ENCODE results near the gene CIBAR2.
"Not testable (repeated sequence)": the region's sequence is repeated elsewhere in the genome, so short reads cannot be mapped to it uniquely, and the experiment has no call there.

CIBAR2 gene

GRCh38 chr16:85068746-85069145 is 43.5 kb downstream of the CIBAR2 start:
- no peak for DNase-seq (ENCODE audit: low read depth, low spot score)

GRCh38 chr16:85067426-85067825 is 44.8 kb downstream of the CIBAR2 start:
- H3K27ac ChIP-seq = no peak overlapping the region
- no peak for DNase-seq (ENCODE audit: low read depth, low spot score)

More at GRCh38 chr16:85068746-85069145, 43.5 kb downstream of the CIBAR2 start:
- no peak overlapping the region for H3K27ac ChIP-seq

DNA sequence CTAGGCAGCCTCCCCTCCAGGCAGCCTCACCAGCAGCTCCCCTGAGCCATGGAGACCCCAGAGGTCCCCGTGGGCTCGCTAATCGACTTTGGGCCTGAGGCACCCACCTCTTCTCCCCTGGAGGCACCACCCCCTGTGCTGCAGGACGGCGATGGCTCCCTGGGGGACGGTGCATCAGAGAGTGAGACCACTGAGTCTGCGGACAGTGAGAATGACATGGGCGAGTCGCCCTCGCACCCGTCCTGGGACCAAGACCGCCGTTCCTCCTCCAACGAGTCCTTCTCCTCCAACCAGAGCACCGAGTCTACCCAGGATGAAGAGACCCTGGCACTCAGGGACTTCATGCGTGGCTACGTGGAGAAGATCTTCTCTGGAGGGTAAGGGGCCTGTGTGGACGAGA is 45.2 kb downstream of the CIBAR2 start:
- no peak overlapping the region for H3K27ac ChIP-seq

DNA sequence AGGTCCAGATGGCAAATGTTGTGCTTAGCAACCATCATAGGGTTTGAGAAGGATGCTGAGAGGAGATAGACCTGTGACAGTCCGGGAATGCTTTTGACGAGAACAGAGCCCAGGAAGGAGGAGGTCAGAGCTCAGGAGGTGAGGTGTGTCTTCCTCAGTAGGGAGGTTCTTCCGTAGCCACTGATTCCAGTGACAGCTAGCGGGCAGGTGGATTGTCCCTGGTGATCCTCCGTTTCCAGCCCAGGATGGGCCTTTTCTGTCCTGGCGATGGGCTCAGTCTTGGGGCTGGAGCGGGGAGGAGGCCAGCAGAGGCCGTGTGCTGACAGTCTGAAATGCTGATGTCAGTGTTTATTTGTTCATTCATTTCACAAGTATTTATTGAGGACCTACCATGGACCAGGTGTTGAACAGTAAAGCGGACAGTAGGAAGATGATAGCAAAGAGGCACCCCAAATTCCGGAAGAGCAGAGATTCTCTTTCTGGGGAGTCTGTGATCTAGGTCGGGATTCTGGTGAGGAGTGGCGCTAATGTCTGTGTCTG is 45.9 kb downstream of the CIBAR2 start:
- no peak overlapping the region for H3K27ac ChIP-seq
- no peak for DNase-seq (ENCODE audit: low read depth, low spot score)

More for the DNA sequence above, 45.2 kb downstream of the CIBAR2 start:
- DNase-seq (ENCODE audit: low read depth, low spot score) = no peak

GRCh38 chr16:85065099-85065498 is 47.2 kb downstream of the CIBAR2 start:
- no peak overlapping the region for H3K27ac ChIP-seq
- DNase-seq (ENCODE audit: low read depth, low spot score) = no peak

GRCh38 chr16:85064186-85064585 is 48.1 kb downstream of the CIBAR2 start:
- DNase-seq (ENCODE audit: low read depth, low spot score) = no peak
- H3K27ac ChIP-seq = no peak overlapping the region

- DNase-seq (ENCODE audit: low read depth, low spot score) = no peak
- H3K27ac ChIP-seq = no peak overlapping the region
Observed at GRCh38 chr16:85062845-85063244, 49.4 kb downstream of the CIBAR2 start.

GRCh38 chr16:85062323-85062722 is 49.9 kb downstream of the CIBAR2 start:
- DNase-seq (ENCODE audit: low read depth, low spot score) = no peak
- no peak overlapping the region for H3K27ac ChIP-seq

- DNase-seq (ENCODE audit: low read depth, low spot score) = no peak
- H3K27ac ChIP-seq = no peak overlapping the region
Observed at GRCh38 chr16:85061566-85061965, 50.7 kb downstream of the CIBAR2 start.

DNA sequence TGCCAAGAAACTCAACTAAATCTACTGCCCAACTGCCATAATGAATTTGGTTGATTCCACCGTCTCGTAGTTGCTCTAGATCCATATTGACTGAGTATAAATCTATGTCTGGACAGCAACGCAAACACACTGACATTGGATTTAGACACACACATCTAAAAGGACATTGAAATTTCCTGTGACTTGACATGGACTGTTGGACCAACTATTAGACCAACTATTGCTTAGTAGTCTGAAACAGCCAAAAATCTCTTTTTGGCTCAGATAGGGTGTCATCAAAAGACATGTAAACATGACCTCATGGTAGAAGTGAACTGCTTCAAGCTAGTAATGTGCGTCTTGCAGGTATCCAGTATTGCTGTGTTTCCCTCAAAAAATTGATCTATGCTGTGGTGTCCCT is 53.4 kb downstream of the CIBAR2 start:
- H3K27ac ChIP-seq = no peak overlapping the region

DNA sequence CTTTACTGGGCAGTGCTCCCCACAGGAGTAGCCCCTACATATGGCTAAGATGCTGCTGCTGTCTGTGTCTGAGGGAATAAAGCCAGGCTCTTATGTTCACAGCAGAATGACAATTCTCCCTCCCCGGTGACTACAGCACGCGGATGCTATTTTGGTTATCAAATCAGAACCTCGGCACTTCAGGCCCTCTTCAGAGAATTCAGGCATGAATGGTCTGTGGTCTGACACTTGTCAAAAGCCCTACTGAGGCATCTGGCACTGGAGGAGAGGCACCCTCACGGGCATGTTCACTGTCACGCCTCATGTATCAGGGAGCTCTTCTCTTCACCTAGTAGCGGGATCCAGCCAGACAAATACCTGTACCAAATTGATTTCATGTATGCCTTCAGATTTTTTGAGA is 54.3 kb downstream of the CIBAR2 start:
- no peak for DNase-seq (ENCODE audit: low read depth, low spot score)
- no peak overlapping the region for H3K27ac ChIP-seq

More for the DNA sequence above, 53.4 kb downstream of the CIBAR2 start:
- no peak for DNase-seq (ENCODE audit: low read depth, low spot score)

DNA sequence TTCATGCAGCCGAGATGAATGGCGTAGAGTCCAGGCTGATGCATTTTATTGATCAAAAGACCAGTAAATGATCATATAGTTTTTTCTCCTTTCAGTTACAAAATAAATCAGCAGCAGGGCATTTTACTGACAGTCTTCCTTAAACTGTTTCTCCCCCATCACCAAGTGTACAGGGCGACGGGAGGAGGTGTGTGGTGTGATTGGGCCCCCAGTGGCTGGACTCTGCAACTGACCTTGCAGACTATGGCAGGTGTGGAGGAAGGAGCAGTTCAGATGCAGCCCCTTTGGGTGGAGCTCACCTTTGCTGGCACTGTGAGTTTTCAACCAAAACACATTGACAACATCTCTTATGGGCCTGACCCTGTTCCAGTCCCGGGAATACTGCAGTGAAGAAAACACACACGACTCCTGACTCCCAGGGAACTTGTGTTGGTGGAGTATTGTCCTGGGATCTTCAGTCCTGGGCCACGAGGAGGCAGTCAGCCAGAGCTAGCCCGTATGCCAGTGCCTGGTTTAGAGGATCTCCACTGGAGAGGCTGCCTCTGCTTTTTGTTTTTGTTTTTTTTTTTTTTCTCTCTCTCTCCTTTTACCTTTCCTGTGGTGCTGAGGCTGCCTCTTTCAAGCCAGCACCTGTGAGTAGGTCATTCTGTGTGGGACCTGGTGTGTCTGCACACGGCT is 54.9 kb downstream of the CIBAR2 start:
- H3K27ac ChIP-seq = no peak overlapping the region
- DNase-seq (ENCODE audit: low read depth, low spot score) = no peak

DNA sequence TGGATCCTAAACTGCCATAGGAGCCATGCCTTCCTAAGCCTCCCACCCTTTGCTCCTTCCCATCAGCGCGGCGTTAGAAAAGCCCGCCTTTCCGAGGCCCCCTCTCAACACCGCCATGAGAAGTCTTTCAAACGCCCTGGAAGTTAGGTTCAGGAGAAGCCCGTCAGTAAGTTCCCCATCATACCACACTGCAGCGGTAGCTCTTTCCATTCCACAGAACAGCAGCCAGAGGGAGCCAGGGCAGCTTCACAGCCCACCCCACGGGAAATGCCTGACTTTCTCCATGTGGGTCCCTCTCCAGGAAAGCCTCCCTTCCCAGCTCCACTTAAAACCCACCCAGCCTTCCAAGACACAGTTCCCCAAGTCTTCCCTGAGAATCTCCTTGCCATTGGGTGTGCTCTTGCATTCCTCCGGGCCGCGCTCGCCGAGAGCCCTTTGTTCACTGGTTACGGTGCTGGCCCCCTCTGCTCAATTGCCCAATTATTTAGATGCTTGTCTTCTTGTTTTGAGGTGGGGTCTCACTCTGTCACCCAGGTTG is 56.0 kb downstream of the CIBAR2 start:
- no peak for DNase-seq (ENCODE audit: low read depth, low spot score)
- no peak overlapping the region for H3K27ac ChIP-seq

DNA sequence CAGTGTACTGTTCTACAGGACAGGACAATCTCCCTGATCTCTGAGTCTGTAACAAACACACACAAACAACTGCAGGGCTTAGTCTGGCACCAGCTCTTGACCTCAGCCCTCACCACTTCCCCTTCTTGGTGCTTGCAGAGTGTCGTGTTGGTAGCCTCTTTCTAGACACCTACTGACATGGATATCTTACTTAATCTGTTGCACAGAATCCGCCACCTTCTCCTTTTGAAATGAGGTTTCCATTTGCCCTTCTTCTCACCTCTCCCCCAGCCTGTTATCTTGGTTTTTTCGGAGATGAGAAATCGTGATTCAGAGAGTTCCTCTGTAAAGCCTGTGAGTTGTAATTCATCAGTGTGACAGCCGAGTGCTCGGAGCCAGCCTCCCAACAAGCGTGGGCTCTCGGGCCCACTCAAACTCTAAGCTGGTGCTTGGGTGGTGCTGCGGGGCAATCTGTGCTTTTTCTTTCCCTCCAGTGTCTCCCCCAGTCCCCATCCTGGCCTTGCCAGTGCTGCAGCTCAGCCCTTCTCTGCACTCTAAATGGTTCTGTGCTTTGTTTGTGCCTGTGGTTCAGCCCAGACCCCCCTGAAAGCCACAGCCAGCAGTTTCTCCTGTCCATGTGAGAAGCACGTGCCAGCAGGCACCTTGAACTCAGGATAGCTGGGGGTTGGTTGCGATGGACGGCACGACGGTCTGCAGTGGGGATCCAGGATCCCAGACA is 56.6 kb downstream of the CIBAR2 start:
- no peak for DNase-seq (ENCODE audit: low read depth, low spot score)
- H3K27ac ChIP-seq = no peak overlapping the region

DNA sequence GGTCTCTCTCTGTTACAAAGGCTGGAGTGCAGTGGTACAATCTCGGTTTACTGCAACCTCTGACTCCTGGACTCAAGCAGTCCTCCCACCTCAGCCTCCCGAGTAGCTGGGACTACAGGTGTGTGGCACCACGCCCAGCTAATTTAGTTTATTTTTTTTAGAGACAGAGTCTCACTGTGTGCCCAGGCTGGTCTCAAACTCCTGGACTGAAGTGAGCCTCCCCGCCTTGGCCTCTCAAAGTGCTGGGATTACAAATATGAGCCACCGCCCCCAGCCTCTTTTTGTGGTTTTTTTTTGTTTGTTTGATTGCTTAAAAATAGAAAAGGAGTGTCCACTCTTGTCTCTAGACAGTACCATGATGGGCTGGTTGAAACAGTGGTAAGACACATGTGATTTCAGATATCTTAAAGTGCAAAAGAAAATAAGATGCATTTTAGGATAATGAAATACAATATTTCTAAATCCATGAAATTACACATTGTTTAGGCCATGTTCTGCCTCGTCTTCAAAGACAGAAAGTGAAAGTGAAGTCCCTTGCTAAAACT is 57.3 kb downstream of the CIBAR2 start:
- no peak overlapping the region for H3K27ac ChIP-seq
- no peak for DNase-seq (ENCODE audit: low read depth, low spot score)

DNA sequence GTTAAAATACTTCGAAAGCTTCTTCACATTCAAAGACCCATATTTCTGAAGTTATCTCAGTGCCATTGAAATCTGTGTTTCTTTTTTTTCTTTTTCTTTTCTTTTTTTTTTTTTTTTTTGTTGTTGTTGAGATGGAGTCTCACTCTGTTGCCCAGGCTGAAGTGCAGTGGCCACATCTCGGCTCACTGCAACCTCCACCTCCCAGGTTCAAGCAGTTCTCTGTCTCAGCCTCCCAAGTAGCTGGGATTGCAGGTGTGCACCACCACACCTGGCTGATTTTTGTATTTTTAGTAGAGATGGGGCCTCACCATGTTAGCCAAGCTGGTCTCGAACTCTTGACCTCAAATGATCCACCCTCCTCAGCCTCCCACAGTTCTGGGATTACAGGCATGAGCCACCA is 58.0 kb downstream of the CIBAR2 start:
- H3K27ac ChIP-seq; DNase-seq (ENCODE audit: low read depth, low spot score): not testable (repeated sequence)

DNA sequence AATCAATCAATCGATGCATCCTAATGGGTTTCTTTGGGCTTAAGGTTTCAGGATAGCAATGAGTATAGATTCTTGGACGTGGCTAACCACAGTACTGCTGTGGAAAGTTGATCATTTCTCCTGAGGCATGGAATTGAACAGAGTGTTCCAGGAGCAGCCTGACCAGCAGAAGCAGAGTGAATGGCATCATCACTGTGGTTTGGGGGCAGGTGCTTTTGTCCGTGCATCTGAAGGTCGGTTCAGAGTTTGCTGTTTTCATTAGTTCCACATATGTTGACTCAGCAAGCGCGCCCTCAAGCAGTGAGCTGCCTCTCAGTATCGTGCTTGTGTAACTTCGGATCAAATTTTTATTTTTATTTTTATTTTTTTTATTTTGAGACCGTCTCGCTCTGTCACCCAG is 59.7 kb downstream of the CIBAR2 start:
- H3K27ac ChIP-seq = no peak overlapping the region
- DNase-seq (ENCODE audit: low read depth, low spot score) = no peak

GRCh38 chr16:85051683-85052082 is 60.6 kb downstream of the CIBAR2 start:
- no peak overlapping the region for H3K27ac ChIP-seq
- DNase-seq (ENCODE audit: low read depth, low spot score) = no peak

GRCh38 chr16:85051067-85051581 is 61.1 kb downstream of the CIBAR2 start:
- no peak overlapping the region for H3K27ac ChIP-seq

GRCh38 chr16:85049706-85050305 is 62.5 kb downstream of the CIBAR2 start:
- no peak overlapping the region for H3K27ac ChIP-seq
- DNase-seq (ENCODE audit: low read depth, low spot score) = no peak

More at GRCh38 chr16:85051067-85051581, 61.1 kb downstream of the CIBAR2 start:
- DNase-seq (ENCODE audit: low read depth, low spot score) = no peak
